T-helper 17 cell (primary cell): Measurements from ENCODE around the gene KIF18B. TPM values are rescaled to one million over a fixed set of nuclear protein-coding genes. Genes with fewer than 3 reads are reported as not detected.

Experiments
- ATAC-seq: fragments of 150-1000 bp; cut with Tn5 transposase; 2 replicates; pipeline ENCODE4 v1.10.0; 2021; ENCODE audit warnings: mild to moderate bottlenecking, moderate library complexity
- DNase-seq, 3 donors: peaks; one replicate each; pipeline versions ENCODE4 v3.0.0 to v3.0.0-alpha.2; 2020 to 2021
- H3K9me3 ChIP-seq: one replicate; pipeline ENCODE4 v1.7.0; 2013; ENCODE audit warnings: low read length, mild to moderate bottlenecking; ENCODE audit not compliant: control insufficient read depth, poor library complexity, severe bottlenecking
- H3K27ac Mint-ChIP-seq: one replicate; pipeline ENCODE4 v1.8.0; 2022; ENCODE audit warnings: mild to moderate bottlenecking, moderate library complexity, mixed read lengths
- H3K27me3 Mint-ChIP-seq: one replicate; pipeline ENCODE4 v1.8.0; 2022; ENCODE audit warnings: mixed read lengths
- H3K36me3 Mint-ChIP-seq: one replicate; pipeline ENCODE4 v1.8.0; 2022; ENCODE audit warnings: low read depth, mixed read lengths
- H3K4me1 Mint-ChIP-seq: one replicate; pipeline ENCODE4 v1.8.0; 2022; ENCODE audit warnings: mild to moderate bottlenecking, mixed read lengths
- H3K4me3 Mint-ChIP-seq: one replicate; pipeline ENCODE4 v1.8.0; 2022; ENCODE audit warnings: mild to moderate bottlenecking, moderate library complexity, mixed read lengths
- total RNA-seq, 4 donors: library from RNA in 2 of 4; stranded (reverse) in 2 of 4; gene quantifications; one replicate each; pipeline ENCODE4 v1.2.3 and lab custom pipeline; 2022 to 2026

The KIF18B gene
- total RNA-seq, 2 donors from 2014 or later, result 0.08 TPM; not detected in 1

GRCh38 chr17:44906763-44907728 lies 40.5 kb downstream of the KIF18B start:
- peaks cover 47% of the 10 kb centered on the region for H3K27me3 Mint-ChIP-seq
- H3K4me3 Mint-ChIP-seq, result no peak overlapping the region
- peaks cover 6% of the 10 kb centered on the region for H3K4me1 Mint-ChIP-seq
- ATAC-seq, result no peak
- no peaks in the 10 kb centered on the region for H3K9me3 ChIP-seq
- no peak for DNase-seq
- peaks cover 4% of the 10 kb centered on the region for H3K36me3 Mint-ChIP-seq
- peak overlapping the region; percentile 2 for H3K27ac Mint-ChIP-seq

DNA sequence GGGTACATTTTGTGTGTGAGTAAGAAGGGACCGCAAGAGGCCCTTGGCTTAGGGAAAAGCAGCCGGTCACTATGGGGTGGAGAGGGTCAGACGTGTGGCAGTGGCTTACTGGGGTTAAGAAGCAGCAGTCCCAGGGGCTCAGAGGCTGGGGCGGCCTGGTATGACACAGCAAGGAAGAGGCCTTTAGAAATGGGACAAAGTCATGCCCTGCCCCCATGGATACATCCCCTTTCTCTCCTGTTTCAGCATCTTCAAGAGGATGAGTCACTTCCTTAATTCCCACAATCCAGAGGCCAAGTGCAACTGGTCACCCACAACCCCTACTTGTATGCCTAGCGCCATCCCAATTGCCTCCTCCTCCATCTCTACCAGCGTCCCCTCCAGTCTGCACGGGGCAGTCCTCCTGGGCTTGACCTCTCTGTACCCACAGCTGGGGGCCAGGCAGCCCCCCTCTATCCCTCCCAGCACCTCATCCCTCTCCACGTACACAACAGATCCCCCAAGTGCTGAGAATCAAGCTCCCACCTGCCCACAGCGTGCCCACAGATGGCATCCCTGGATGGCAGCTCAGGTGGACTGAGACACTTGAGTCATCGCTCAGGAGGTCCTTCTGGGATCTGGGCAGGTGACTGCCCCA lies 41.4 kb downstream of the KIF18B start:
- ATAC-seq, result no peak
- Mint-ChIP-seq H3K4me3 (no peak overlapping the region), H3K27ac (peak overlapping the region; percentile 2), H3K4me1 (peaks cover 6% of the 10 kb centered on the region), H3K36me3 (peaks cover 4% of the 10 kb centered on the region), H3K27me3 (peaks cover 42% of the 10 kb centered on the region)
- H3K9me3 ChIP-seq, result no peaks in the 10 kb centered on the region
- DNase-seq, result no peak

GRCh38 chr17:44905006-44906000 lies 42.3 kb downstream of the KIF18B start:
- Mint-ChIP-seq H3K36me3 (peaks cover 4% of the 10 kb centered on the region), H3K4me1 (peaks cover 4% of the 10 kb centered on the region), H3K27ac (no peak overlapping the region), H3K27me3 (peaks cover 35% of the 10 kb centered on the region), H3K4me3 (no peak overlapping the region)
- ATAC-seq, result no peak
- no peak for DNase-seq
- H3K9me3 ChIP-seq, result no peaks in the 10 kb centered on the region

- no peak overlapping the region for H3K27ac Mint-ChIP-seq
Observed at GRCh38 chr17:44904001-44904984, 43.3 kb downstream of the KIF18B start.

DNA sequence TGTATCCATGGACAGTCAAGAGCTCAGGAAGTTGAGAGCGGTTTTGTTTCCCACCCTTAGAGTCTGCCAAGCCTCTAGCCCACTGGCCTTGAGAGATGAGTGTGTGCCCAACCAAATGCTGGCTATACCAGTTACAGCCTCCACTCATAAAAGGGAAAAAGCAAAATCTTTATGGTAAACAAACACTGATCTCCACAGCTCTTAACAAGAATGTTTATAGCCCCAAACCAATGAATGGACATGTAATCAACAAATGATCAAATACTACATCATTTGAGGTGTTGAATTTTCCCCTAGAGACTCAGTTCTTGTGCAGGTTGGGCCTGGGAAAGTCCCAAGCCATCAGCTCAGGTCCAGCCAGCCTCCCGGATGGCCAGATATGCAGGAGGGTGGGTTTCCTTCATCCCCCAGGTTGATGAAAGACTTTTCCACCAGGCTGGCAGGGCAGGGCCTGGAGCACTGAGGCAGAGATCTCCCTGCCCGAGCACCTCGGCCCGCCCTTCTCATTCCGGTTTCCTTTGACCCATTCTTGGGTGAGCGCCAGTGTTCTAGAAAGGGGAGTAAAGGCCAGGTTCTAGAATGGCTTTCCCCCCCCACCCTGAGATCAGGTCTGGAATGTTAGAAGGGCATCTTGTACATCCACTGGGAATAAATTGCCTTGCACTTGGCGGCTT lies 44.4 kb downstream of the KIF18B start:
- Mint-ChIP-seq H3K4me1 (peaks cover 14% of the 10 kb centered on the region), H3K27me3 (peaks cover 25% of the 10 kb centered on the region), H3K27ac (no peak overlapping the region), H3K36me3 (peaks cover 3% of the 10 kb centered on the region), H3K4me3 (no peak overlapping the region)
- DNase-seq, result no peak
- H3K9me3 ChIP-seq, result no peaks in the 10 kb centered on the region
- ATAC-seq, result no peak

More at GRCh38 chr17:44904001-44904984, 43.3 kb downstream of the KIF18B start:
- Mint-ChIP-seq H3K4me3 (no peak overlapping the region), H3K27me3 (peaks cover 33% of the 10 kb centered on the region), H3K36me3 (peaks cover 4% of the 10 kb centered on the region), H3K4me1 (peaks cover 8% of the 10 kb centered on the region)
- no peak for DNase-seq
- no peaks in the 10 kb centered on the region for H3K9me3 ChIP-seq
- ATAC-seq, result no peak

DNA sequence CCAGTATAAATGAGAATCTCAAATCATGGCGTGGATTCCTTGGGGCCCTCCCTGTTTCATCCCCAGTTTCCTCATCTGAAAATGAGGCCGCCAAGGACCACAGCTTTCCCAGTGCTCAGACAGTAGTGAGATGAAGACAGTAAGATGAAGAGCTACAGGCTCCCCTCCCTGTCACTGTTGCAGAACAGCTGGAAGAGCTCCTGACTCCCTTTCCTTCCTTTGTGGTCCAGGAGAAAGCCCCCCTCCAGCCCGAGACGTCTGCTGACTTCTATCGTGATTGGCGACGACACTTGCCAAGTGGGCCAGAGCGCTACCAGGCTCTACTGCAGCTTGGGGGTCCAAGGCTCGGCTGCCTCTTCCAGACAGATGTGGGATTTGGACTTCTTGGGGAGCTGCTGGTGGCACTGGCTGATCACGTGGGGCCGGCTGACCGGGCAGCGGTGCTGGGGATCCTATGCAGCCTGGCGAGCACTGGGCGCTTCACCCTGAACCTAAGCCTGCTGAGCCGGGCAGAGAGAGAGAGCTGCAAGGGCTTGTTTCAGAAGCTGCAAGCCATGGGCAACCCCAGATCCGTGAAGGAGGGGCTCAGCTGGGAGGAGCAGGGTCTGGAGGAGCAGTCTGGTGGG lies 45.3 kb downstream of the KIF18B start:
- no peak for ATAC-seq
- Mint-ChIP-seq H3K27ac (peak overlapping the region; percentile 37), H3K4me3 (no peak overlapping the region), H3K36me3 (peaks cover 3% of the 10 kb centered on the region), H3K4me1 (peaks cover 14% of the 10 kb centered on the region), H3K27me3 (peaks cover 22% of the 10 kb centered on the region)
- no peak for DNase-seq
- no peaks in the 10 kb centered on the region for H3K9me3 ChIP-seq

DNA sequence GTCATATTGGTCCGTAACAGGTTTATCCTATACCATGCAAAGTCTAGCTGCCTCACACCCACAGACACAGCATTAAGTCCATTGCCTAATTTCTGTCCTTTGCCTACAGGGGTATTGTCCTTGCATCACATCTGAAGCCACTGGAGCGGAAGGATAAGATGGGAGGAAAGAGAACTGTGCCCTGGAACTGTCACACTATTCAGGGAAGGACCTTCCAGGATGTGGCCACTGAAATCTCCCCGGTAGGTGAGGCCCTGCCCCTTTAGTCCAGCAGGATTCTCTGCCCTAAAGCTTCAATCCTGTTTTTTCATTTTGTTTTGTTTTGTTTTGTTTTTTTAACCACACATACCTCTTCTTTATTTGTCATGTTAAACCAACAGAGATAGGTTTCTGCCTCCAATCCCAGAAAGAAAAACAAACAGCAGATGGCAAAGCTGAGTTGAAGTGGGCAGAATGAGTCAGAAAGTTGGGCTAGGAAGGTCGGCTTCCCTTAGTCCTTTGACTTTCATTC lies 46.1 kb downstream of the KIF18B start:
- ATAC-seq (no peak), DNase-seq (no peak)
- peaks cover 14% of the 10 kb centered on the region for H3K4me1 Mint-ChIP-seq
- H3K27ac Mint-ChIP-seq, result no peak overlapping the region
- H3K9me3 ChIP-seq, result no peaks in the 10 kb centered on the region
- peaks cover 20% of the 10 kb centered on the region for H3K27me3 Mint-ChIP-seq
- H3K36me3 Mint-ChIP-seq, result peaks cover 3% of the 10 kb centered on the region
- H3K4me3 Mint-ChIP-seq, result peak overlapping the region; percentile 19

- ATAC-seq, result no peak
- H3K9me3 ChIP-seq, result no peaks in the 10 kb centered on the region
- Mint-ChIP-seq H3K27ac (peak overlapping the region; percentile 99), H3K27me3 (peaks cover 14% of the 10 kb centered on the region), H3K36me3 (no peaks in the 10 kb centered on the region), H3K4me1 (peaks cover 17% of the 10 kb centered on the region), H3K4me3 (peak overlapping the region; percentile 19)
- no peak for DNase-seq
Observed at GRCh38 chr17:44900894-44901293, 46.7 kb downstream of the KIF18B start.

DNA sequence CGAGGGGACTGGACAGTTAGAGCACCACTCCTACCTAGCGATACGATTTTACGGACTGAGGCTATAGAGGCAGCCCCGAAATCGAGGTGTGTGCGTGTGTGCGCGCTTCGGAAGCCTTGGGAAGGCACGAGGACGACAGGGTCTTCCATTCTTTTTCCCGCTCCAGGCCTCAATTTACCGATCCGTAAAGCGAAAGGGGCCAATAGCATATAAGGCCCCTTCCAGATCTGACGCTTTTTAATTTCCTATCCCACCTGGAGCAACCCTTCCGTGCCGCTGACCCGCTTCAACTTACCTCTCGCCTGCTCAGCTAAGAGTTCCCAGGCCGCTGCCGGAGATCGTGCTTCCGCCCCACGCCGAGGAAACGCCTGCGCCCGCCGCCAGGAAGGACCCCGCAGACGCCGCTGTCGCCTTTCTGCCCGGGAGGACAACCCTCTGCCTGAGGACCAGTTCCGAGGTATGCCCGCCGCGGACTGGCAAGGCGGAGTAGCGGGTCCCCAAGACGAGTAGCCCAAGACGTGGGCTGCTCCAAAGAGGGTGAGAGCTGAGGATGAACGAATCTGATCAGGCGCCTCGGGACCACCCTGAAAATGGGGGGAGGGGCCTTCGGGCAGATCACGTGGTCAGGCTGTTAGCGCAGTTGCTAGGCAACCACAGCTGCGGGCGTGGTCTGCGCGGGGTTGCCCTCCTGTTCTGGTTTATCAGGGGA lies 48.3 kb downstream of the KIF18B start, which contains the start of gene EFTUD2:
Gene EFTUD2, minus strand, starts transcription at position 372 of the 709 bp plus-strand sequence. CDS start 4,924 bp downstream, outside the sequence.
- ATAC-seq, result peak; percentile 93
- peak within 1 kb of the TSS; percentile 95 for H3K4me3 Mint-ChIP-seq
- H3K4me1 Mint-ChIP-seq, result peaks cover 24% of the 10 kb centered on the region

DNA sequence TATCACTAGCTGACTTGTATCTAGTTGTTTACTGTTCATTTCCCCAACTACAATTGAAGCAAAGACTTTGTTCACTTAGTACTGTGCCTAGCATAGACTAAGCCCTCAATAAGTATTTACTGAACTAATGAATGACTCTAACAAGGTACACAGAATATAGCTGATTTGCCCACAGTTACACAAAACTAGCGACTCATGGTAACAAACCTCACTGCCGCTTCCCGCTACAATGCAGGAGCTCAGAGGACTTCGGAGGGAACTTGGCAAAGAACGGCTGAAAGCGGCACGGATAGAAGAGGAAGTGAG lies 48.9 kb downstream of the KIF18B start:
- Mint-ChIP-seq H3K36me3 (peaks cover 2% of the 10 kb centered on the region), H3K27me3 (peaks cover 4% of the 10 kb centered on the region), H3K27ac (peak overlapping the region; percentile 99), H3K4me1 (peaks cover 24% of the 10 kb centered on the region), H3K4me3 (peak overlapping the region; percentile 95)
- H3K9me3 ChIP-seq, result no peaks in the 10 kb centered on the region
- no peak for ATAC-seq
- DNase-seq, result no peak

More for the DNA sequence above, 48.3 kb downstream of the KIF18B start, which contains the start of gene EFTUD2:
- peaks cover 2% of the 10 kb centered on the region for H3K36me3 Mint-ChIP-seq
- H3K27ac Mint-ChIP-seq, result peak within 1 kb of the TSS; percentile 99
- H3K27me3 Mint-ChIP-seq, result peaks cover 4% of the 10 kb centered on the region
- H3K9me3 ChIP-seq, result no peaks in the 10 kb centered on the region
- peak; percentile 86 to 92 (median 89) for DNase-seq
